NCI-H1417 treated with DMSO at 0.1 percent for 48 hours (cell line): ENCODE results near the gene ATP6V1F.

Experiments
- DNase-seq: peaks from one replicate; lab custom pipeline; 2025; lab: John Stamatoyannopoulos, UW

Gene ATP6V1F

GRCh38 chr7:128868624-128869137 is 6.0 kb downstream of the ATP6V1F start:
- no peak for DNase-seq

- no peak for DNase-seq
Observed at GRCh38 chr7:128869138-128869943, 6.7 kb downstream of the ATP6V1F start.

- DNase-seq, result no peak
Observed at GRCh38 chr7:128869944-128870285, 7.3 kb downstream of the ATP6V1F start.

- no peak for DNase-seq
Observed at GRCh38 chr7:128871050-128871449, 8.4 kb downstream of the ATP6V1F start.

GRCh38 chr7:128872394-128872824 is 9.8 kb downstream of the ATP6V1F start:
- DNase-seq, result no peak

- no peak for DNase-seq
Observed at GRCh38 chr7:128873234-128873633, 10.6 kb downstream of the ATP6V1F start.

- no peak for DNase-seq
Observed at GRCh38 chr7:128874140-128875031, 11.7 kb downstream of the ATP6V1F start.

GRCh38 chr7:128875523-128875948 is 12.9 kb downstream of the ATP6V1F start:
- no peak for DNase-seq

- no peak for DNase-seq
Observed at GRCh38 chr7:128876127-128876526, 13.5 kb downstream of the ATP6V1F start.

- no peak for DNase-seq
Observed at GRCh38 chr7:128876586-128876977, 13.9 kb downstream of the ATP6V1F start.

- DNase-seq, result no peak
Observed at GRCh38 chr7:128876978-128877755, 14.5 kb downstream of the ATP6V1F start.

- no peak for DNase-seq
Observed at GRCh38 chr7:128877756-128878120, 15.1 kb downstream of the ATP6V1F start.

- no peak for DNase-seq
Observed at GRCh38 chr7:128878226-128879105, 15.8 kb downstream of the ATP6V1F start.

GRCh38 chr7:128879461-128879938 is 16.8 kb downstream of the ATP6V1F start:
- no peak for DNase-seq

- DNase-seq, result peak; percentile 45
Observed at GRCh38 chr7:128879939-128880746, 17.5 kb downstream of the ATP6V1F start.

GRCh38 chr7:128880791-128881457 is 18.3 kb downstream of the ATP6V1F start:
- no peak for DNase-seq

GRCh38 chr7:128881458-128882125 is 18.9 kb downstream of the ATP6V1F start:
- DNase-seq, result no peak

GRCh38 chr7:128882134-128882533 is 19.5 kb downstream of the ATP6V1F start:
- DNase-seq, result no peak
